ENCODE results near the gene C4orf54.
A peak's percentile ranks its signal among the peaks of the same experiment; 100 is the strongest.

Gene C4orf54

DNA sequence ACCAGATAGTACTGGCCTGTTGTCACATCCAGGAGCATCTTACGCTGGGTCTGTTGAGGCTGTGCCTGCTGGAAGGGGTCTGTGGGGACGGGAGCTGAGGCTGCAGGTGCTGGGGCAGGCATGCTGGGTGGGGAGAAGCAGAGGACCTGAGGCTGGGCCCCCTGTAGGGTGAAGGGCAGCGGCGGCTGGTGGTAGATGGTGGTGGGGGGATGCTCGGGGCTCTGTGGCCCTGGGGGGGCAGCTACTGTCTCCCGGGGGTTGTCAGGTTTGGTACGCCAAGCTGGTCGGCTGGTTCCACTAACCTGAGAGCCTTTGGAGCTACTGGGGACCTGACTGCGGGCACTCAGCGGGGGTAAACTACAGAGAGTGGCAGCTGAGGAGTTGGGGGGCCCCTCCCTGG is 7.8 kb downstream of the C4orf54 start:
- DNase-seq (ENCODE audit: low spot score): peak; percentile 16
- no peak for TF ChIP-seq CTCF (IDR thresholded peaks at IDR 0.05; ENCODE audit: borderline replicate concordance, control extremely low read depth, extremely low read depth, insufficient read depth, missing control alignments)
- in situ Hi-C loops (cut with MboI; ENCODE audit: low sequenced_read_pairs, unreplicated experiment): no loop called here

DNA sequence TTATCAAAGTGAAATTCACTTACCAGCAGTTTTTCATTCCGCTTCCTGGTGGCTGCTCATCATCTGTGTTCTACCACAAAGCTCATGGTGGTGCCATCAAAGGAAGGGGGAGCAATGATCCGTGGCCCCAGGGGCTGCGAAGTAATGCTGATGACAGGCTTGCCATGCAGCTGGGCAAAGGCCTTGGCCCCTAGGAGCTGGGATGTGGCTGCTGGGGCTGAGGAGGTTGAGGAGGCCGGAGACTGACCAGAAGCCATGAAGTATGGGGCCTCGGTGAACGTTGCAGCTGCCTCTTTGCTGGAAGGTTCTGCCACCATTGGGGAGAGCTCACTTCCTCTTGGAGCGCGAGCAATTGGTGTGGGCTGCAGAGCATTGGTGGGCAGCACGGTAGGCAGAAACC is 8.4 kb downstream of the C4orf54 start:
- TF ChIP-seq CTCF (IDR thresholded peaks at IDR 0.05; ENCODE audit: borderline replicate concordance, control extremely low read depth, extremely low read depth, insufficient read depth, missing control alignments): no peak
- in situ Hi-C loops (cut with MboI; ENCODE audit: low sequenced_read_pairs, unreplicated experiment): no loop called here
- DNase-seq (ENCODE audit: low spot score): no peak

- in situ Hi-C loops (cut with MboI; ENCODE audit: low sequenced_read_pairs, unreplicated experiment): no loop called here
- no peak for TF ChIP-seq CTCF (IDR thresholded peaks at IDR 0.05; ENCODE audit: borderline replicate concordance, control extremely low read depth, extremely low read depth, insufficient read depth, missing control alignments)
- no peak for DNase-seq (ENCODE audit: low spot score)
Measured at GRCh38 chr4:99648321-99648720, 9.3 kb downstream of the C4orf54 start.

GRCh38 chr4:99647071-99647470 is 10.6 kb downstream of the C4orf54 start:
- in situ Hi-C loops (cut with MboI; ENCODE audit: low sequenced_read_pairs, unreplicated experiment): no loop called here
- no peak for DNase-seq (ENCODE audit: low spot score)

DNA sequence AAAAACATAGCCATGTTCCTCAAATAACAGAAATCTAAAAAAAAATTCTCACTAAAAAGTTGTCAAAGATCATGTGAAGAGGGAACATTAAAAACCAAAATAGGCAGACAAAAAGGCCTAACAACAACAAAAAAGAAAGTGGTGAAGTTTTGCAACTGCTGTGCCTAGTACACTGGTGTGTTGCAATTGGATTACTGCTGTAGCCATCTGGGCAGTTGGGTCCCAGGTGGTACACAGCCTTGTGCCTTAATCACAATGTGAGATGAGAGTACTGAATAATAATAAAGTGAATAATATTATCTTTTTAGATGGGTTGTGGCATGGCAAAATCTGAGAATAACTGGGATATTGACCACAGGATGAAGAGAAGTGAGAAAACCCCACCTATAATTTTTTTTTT is 12.0 kb downstream of the C4orf54 start:
- in situ Hi-C loops (cut with MboI; ENCODE audit: low sequenced_read_pairs, unreplicated experiment): no loop called here
- no peak for DNase-seq (ENCODE audit: low spot score)
- TF ChIP-seq CTCF (IDR thresholded peaks at IDR 0.05; ENCODE audit: borderline replicate concordance, control extremely low read depth, extremely low read depth, insufficient read depth, missing control alignments): no peak

More at GRCh38 chr4:99647071-99647470, 10.6 kb downstream of the C4orf54 start:
- no peak for TF ChIP-seq CTCF (IDR thresholded peaks at IDR 0.05; ENCODE audit: borderline replicate concordance, control extremely low read depth, extremely low read depth, insufficient read depth, missing control alignments)

- DNase-seq (ENCODE audit: low spot score): no peak
- TF ChIP-seq CTCF (IDR thresholded peaks at IDR 0.05; ENCODE audit: borderline replicate concordance, control extremely low read depth, extremely low read depth, insufficient read depth, missing control alignments): no peak
- in situ Hi-C loops (cut with MboI; ENCODE audit: low sequenced_read_pairs, unreplicated experiment): no loop called here
Measured at GRCh38 chr4:99645036-99645435, 12.6 kb downstream of the C4orf54 start.

- DNase-seq (ENCODE audit: low spot score): no peak
- in situ Hi-C loops (cut with MboI; ENCODE audit: low sequenced_read_pairs, unreplicated experiment): no loop called here
- no peak for TF ChIP-seq CTCF (IDR thresholded peaks at IDR 0.05; ENCODE audit: borderline replicate concordance, control extremely low read depth, extremely low read depth, insufficient read depth, missing control alignments)
Measured at GRCh38 chr4:99644453-99644852, 13.2 kb downstream of the C4orf54 start.

Measured in GM13976 (cell line).